A549 (cell line): ENCODE results near the gene YPEL4.

Source experiments
- CHD4 ChIP-seq: fragments of 200-600 bp; sonication (generic); IDR thresholded peaks from 2 replicates; pipeline ENCODE4 v1.6.1; 2016; ENCODE audit warnings: antibody characterized with exemption, mild to moderate bottlenecking, borderline replicate concordance
- MAX ChIP-seq: IDR thresholded peaks from 2 replicates; pipeline ENCODE4 v1.6.1; 2012
- NR3C1 ChIP-seq: fragments of >200 bp; sonication (Bioruptor Twin); formaldehyde crosslinking; IDR thresholded peaks from 3 replicates; pipeline ENCODE4 v1.6.1; 2017
- RAD21 ChIP-seq, 2 experiments: fragments of >200 bp in 1 of 2; sonication (Bioruptor Twin) in 1 of 2; formaldehyde crosslinking in 1 of 2; IDR thresholded peaks in 1 of 2; conservative IDR thresholded peaks in 1 of 2; 2 replicates in 1 of 2; 3 replicates in 1 of 2; pipeline ENCODE4 v1.6.1; 2012 to 2018; ENCODE audit warnings: inconsistent platforms in 1 of 2
- REST ChIP-seq: fragments of 200-600 bp; sonication (generic); IDR thresholded peaks from 2 replicates; pipeline ENCODE4 v1.6.1; 2016; ENCODE audit warnings: antibody characterized with exemption, mild to moderate bottlenecking, moderate library complexity
- ZSCAN20 ChIP-seq: fragments of 250-450 bp; sonication (Bioruptor Pico); IDR thresholded peaks from 2 replicates; pipeline ENCODE4 v1.8.0; 2022; ENCODE audit warnings: mild to moderate bottlenecking, moderate library complexity
- TF ChIP-seq, protein P1 (sequence below): fragments of >200 bp; sonication (Bioruptor Twin); formaldehyde crosslinking; IDR thresholded peaks from 3 replicates; pipeline ENCODE4 v1.5.1; 2016

GRCh38 chr11:57656885-57657193 lies 7.1 kb upstream of the YPEL4 start:
- TF ChIP-seq NR3C1 (no peak), REST (no peak), ZSCAN20 (CRISPR knock-in tag) (no peak), RAD21 (conservative IDR thresholded peaks at IDR 0.05 in 1 of 2, IDR thresholded peaks at IDR 0.05 in 1 of 2) (no peak), CHD4 (no peak), MAX (no peak)
- TF ChIP-seq, protein P1, sequence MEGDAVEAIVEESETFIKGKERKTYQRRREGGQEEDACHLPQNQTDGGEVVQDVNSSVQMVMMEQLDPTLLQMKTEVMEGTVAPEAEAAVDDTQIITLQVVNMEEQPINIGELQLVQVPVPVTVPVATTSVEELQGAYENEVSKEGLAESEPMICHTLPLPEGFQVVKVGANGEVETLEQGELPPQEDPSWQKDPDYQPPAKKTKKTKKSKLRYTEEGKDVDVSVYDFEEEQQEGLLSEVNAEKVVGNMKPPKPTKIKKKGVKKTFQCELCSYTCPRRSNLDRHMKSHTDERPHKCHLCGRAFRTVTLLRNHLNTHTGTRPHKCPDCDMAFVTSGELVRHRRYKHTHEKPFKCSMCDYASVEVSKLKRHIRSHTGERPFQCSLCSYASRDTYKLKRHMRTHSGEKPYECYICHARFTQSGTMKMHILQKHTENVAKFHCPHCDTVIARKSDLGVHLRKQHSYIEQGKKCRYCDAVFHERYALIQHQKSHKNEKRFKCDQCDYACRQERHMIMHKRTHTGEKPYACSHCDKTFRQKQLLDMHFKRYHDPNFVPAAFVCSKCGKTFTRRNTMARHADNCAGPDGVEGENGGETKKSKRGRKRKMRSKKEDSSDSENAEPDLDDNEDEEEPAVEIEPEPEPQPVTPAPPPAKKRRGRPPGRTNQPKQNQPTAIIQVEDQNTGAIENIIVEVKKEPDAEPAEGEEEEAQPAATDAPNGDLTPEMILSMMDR, result no peak
